Breast epithelium (tissue), 3 donors: ENCODE data around the gene LBX2.

Experiments used
- POLR2A ChIP-seq: fragments of 450-650 bp; IDR thresholded peaks from one replicate; pipeline ENCODE4 v1.6.1; 2016; ENCODE audit warnings: antibody characterized with exemption, mild to moderate bottlenecking, moderate library complexity
- POLR2AphosphoS5 ChIP-seq, 3 donors: sonication (generic); formaldehyde crosslinking; IDR thresholded peaks; one replicate each; pipeline ENCODE4 v1.6.1; 2017; ENCODE audit warnings: antibody characterized with exemption in 3 of 3
- TF ChIP-seq, protein P1 (sequence below), 3 donors: fragments of 450-650 bp; IDR thresholded peaks; one replicate each; pipeline ENCODE4 v1.5.1; 2016 to 2017; ENCODE audit warnings: antibody characterized with exemption in 3 of 3, mild to moderate bottlenecking in 3 of 3, moderate library complexity in 3 of 3

DNA sequence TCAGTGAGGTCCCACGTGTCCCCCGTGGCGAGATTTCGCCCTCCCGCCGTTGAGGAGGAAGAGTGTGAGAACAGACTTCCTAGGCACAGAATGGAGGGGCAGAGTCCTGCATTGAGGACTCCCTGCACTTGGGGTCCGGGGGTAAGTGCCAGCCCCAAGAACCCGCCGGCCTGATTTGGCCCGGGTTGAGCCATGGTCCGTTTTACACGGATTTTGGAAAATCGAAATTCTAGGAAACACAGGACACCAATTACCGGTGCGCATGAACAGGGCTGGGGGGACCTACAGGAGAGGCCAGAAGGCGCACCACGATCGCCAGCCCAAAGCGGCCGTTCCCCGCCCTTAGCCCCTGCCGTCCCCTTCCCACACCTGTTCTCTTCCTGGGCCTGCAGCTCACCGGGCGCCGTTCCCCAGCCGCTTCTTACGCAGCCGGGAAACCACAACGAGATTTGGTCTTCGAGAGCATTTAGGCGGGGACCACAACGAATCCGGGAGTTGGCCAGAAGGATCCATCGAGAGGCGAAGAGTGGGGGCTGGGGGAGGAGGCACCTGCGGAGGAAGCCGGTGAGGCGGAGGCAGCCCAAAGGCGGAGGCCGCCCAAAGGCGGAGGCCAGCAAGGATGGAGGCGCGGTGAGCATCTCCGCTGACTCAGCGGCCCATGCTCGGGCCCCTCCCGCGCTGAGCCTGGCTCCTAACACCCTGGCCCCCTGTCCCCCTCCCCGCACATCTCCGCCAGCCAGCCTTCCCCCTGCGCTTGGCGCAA, 14.4 kb upstream of the LBX2 start:
- TF ChIP-seq POLR2A = no peak
- TF ChIP-seq, protein P1, sequence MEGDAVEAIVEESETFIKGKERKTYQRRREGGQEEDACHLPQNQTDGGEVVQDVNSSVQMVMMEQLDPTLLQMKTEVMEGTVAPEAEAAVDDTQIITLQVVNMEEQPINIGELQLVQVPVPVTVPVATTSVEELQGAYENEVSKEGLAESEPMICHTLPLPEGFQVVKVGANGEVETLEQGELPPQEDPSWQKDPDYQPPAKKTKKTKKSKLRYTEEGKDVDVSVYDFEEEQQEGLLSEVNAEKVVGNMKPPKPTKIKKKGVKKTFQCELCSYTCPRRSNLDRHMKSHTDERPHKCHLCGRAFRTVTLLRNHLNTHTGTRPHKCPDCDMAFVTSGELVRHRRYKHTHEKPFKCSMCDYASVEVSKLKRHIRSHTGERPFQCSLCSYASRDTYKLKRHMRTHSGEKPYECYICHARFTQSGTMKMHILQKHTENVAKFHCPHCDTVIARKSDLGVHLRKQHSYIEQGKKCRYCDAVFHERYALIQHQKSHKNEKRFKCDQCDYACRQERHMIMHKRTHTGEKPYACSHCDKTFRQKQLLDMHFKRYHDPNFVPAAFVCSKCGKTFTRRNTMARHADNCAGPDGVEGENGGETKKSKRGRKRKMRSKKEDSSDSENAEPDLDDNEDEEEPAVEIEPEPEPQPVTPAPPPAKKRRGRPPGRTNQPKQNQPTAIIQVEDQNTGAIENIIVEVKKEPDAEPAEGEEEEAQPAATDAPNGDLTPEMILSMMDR (IDR thresholded peaks at IDR 0.05) = no peak
- peak; percentile 29 to 61 (median 52) for TF ChIP-seq POLR2AphosphoS5 (IDR thresholded peaks at IDR 0.05)
